ENCODE results near the gene OR6Y1. TPM values are rescaled to one million over a fixed set of nuclear protein-coding genes. Genes with fewer than 3 reads are reported as not detected.

The OR6Y1 gene
- total RNA-seq: not detected

DNA sequence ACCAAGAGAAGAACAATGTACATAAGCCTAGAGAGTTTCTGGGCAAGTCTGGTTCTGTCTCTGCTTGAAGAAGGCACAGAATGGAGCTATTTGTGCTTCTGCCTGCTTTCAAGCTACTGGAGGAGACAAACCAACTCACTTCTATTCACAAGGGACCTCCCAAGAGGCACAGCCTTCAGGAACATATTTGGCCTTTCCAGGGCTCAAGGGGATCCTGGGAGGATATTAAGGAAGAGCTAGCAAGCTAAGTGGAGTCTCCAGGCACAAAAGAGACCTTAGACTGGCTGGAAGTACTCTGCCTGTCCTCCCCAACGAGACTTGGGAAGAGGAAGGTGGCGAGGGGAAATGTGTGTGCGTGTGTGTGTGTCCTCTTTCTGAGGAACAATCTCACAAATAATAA is at the start of gene OR6Y1:
OR6Y1 (minus strand) TSS at position 54 of the 400 bp plus-strand sequence. CDS start 6,300 bp downstream, outside the sequence.
- no peak within 1 kb of the TSS for H3K9ac ChIP-seq (ENCODE audit: low read depth in 1 of 3, low read length in 3 of 3)
- H3K4me1 ChIP-seq (ENCODE audit: control insufficient read depth in 3 of 3, insufficient read depth in 3 of 3, low read length in 3 of 3): no peaks in the 10 kb centered on the region
- H3K36me3 ChIP-seq (ENCODE audit: control insufficient read depth in 3 of 3, insufficient read depth in 3 of 3, low read length in 3 of 3): no peaks in the 10 kb centered on the region
- no peaks in the 10 kb centered on the region for H3K27me3 ChIP-seq (ENCODE audit: control insufficient read depth in 3 of 3, insufficient read depth in 3 of 3, low read length in 3 of 3)
- H3K4me3 ChIP-seq (ENCODE audit: low read length in 3 of 3): no peak within 1 kb of the TSS
- H3K27ac ChIP-seq (ENCODE audit: low read depth, low read length): no peak within 1 kb of the TSS
- H3K9me3 ChIP-seq (ENCODE audit: control insufficient read depth in 3 of 3, low read length in 3 of 3): no peaks in the 10 kb centered on the region

GRCh38 chr1:158600735-158601134 is 46.5 kb upstream of the OR6Y1 start:
- Histone ChIP-seq H3K9me3 (ENCODE audit: control insufficient read depth in 3 of 3, low read length in 3 of 3) (peaks cover 0 to 7% (median 4%) of the 10 kb centered on the region in 3 donors), H3K4me3 (ENCODE audit: low read length in 3 of 3) (no peak overlapping the region), H3K4me1 (ENCODE audit: control insufficient read depth in 3 of 3, insufficient read depth in 3 of 3, low read length in 3 of 3) (no peaks in the 10 kb centered on the region), H3K27me3 (ENCODE audit: control insufficient read depth in 3 of 3, insufficient read depth in 3 of 3, low read length in 3 of 3) (no peaks in the 10 kb centered on the region), H3K36me3 (ENCODE audit: control insufficient read depth in 3 of 3, insufficient read depth in 3 of 3, low read length in 3 of 3) (no peaks in the 10 kb centered on the region), H3K27ac (ENCODE audit: low read depth, low read length) (no peak overlapping the region), H3K9ac (ENCODE audit: low read depth in 1 of 3, low read length in 3 of 3) (no peak overlapping the region)

DNA sequence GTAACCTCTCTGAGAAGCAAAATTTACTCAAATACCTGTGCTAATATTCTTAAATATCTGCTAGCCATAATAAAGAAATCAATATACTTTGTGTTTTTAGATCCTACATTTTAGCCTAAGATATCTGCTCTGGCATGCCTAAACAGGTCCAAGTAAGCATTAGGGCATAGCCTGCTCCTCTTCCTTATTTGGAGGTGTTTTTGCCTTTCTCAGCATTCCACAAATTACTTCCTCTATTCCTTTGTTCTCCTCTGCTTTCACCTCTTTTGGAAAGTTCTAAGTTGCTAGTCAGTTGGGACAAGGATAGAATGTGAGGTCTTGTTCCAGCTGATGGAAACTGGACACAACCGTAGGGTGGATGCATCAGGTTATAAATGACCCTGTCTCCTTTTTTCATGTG is 32.7 kb upstream of the OR6Y1 start:
- Histone ChIP-seq H3K27ac (ENCODE audit: low read depth, low read length) (no peak overlapping the region), H3K9me3 (ENCODE audit: control insufficient read depth in 3 of 3, low read length in 3 of 3) (peaks cover 0 to 4% (median 3%) of the 10 kb centered on the region in 3 donors), H3K4me1 (ENCODE audit: control insufficient read depth in 3 of 3, insufficient read depth in 3 of 3, low read length in 3 of 3) (no peaks in the 10 kb centered on the region), H3K36me3 (ENCODE audit: control insufficient read depth in 3 of 3, insufficient read depth in 3 of 3, low read length in 3 of 3) (no peaks in the 10 kb centered on the region), H3K4me3 (ENCODE audit: low read length in 3 of 3) (no peak overlapping the region), H3K27me3 (ENCODE audit: control insufficient read depth in 3 of 3, insufficient read depth in 3 of 3, low read length in 3 of 3) (no peaks in the 10 kb centered on the region), H3K9ac (ENCODE audit: low read depth in 1 of 3, low read length in 3 of 3) (no peak overlapping the region)

GRCh38 chr1:158583962-158584361 is 29.8 kb upstream of the OR6Y1 start:
- Histone ChIP-seq H3K27me3 (ENCODE audit: control insufficient read depth in 3 of 3, insufficient read depth in 3 of 3, low read length in 3 of 3) (no peaks in the 10 kb centered on the region), H3K9me3 (ENCODE audit: control insufficient read depth in 3 of 3, low read length in 3 of 3) (peaks cover 0 to 3% (median 3%) of the 10 kb centered on the region in 3 donors), H3K4me1 (ENCODE audit: control insufficient read depth in 3 of 3, insufficient read depth in 3 of 3, low read length in 3 of 3) (no peaks in the 10 kb centered on the region), H3K9ac (ENCODE audit: low read depth in 1 of 3, low read length in 3 of 3) (no peak overlapping the region), H3K27ac (ENCODE audit: low read depth, low read length) (no peak overlapping the region), H3K36me3 (ENCODE audit: control insufficient read depth in 3 of 3, insufficient read depth in 3 of 3, low read length in 3 of 3) (no peaks in the 10 kb centered on the region), H3K4me3 (ENCODE audit: low read length in 3 of 3) (no peak overlapping the region)

DNA sequence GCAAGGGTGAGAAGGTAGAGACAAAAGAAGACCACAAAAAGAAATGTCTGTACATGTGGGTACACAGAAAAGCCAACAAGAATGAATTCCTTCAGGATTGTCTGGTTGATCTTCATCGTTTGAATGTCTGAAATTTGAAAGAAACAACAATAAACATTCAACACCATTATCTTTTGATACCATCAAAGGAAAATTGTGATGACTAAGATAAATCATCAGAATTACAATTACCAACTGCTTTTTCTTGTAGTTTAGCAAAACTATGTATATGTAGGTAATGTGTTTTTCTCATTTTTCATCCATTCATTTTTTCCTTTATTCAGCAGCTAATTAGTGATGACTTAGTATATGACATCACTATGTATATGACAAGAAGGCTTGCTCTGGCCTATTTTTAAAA is 25.5 kb upstream of the OR6Y1 start, which contains the start of gene OR10X1:
OR10X1 (minus strand) TSS at position 167 of the 400 bp plus-strand sequence; CDS start at position 167, 0 bp downstream.
- H3K27me3 ChIP-seq (ENCODE audit: control insufficient read depth in 3 of 3, insufficient read depth in 3 of 3, low read length in 3 of 3): no peaks in the 10 kb centered on the region
- no peak within 1 kb of the TSS for H3K4me3 ChIP-seq (ENCODE audit: low read length in 3 of 3)
- no peaks in the 10 kb centered on the region for H3K9me3 ChIP-seq (ENCODE audit: control insufficient read depth in 3 of 3, low read length in 3 of 3)
- no peak within 1 kb of the TSS for H3K27ac ChIP-seq (ENCODE audit: low read depth, low read length)
- no peak within 1 kb of the TSS for H3K9ac ChIP-seq (ENCODE audit: low read depth in 1 of 3, low read length in 3 of 3)
- H3K36me3 ChIP-seq (ENCODE audit: control insufficient read depth in 3 of 3, insufficient read depth in 3 of 3, low read length in 3 of 3): no peaks in the 10 kb centered on the region
- no peaks in the 10 kb centered on the region for H3K4me1 ChIP-seq (ENCODE audit: control insufficient read depth in 3 of 3, insufficient read depth in 3 of 3, low read length in 3 of 3)

- no peaks in the 10 kb centered on the region for H3K9me3 ChIP-seq (ENCODE audit: control insufficient read depth in 3 of 3, low read length in 3 of 3)
- H3K4me1 ChIP-seq (ENCODE audit: control insufficient read depth in 3 of 3, insufficient read depth in 3 of 3, low read length in 3 of 3): no peaks in the 10 kb centered on the region
- no peak overlapping the region for H3K4me3 ChIP-seq (ENCODE audit: low read length in 3 of 3)
These were observed 23.4 kb upstream of the OR6Y1 start for GRCh38 chr1:158577561-158577960.

GRCh38 chr1:158572226-158572625 is 18.0 kb upstream of the OR6Y1 start:
- H3K9ac ChIP-seq (ENCODE audit: low read depth in 1 of 3, low read length in 3 of 3): no peak overlapping the region

More at GRCh38 chr1:158577561-158577960, 23.4 kb upstream of the OR6Y1 start:
- no peaks in the 10 kb centered on the region for H3K36me3 ChIP-seq (ENCODE audit: control insufficient read depth in 3 of 3, insufficient read depth in 3 of 3, low read length in 3 of 3)
- no peak overlapping the region for H3K27ac ChIP-seq (ENCODE audit: low read depth, low read length)
- no peak overlapping the region for H3K9ac ChIP-seq (ENCODE audit: low read depth in 1 of 3, low read length in 3 of 3)
- no peaks in the 10 kb centered on the region for H3K27me3 ChIP-seq (ENCODE audit: control insufficient read depth in 3 of 3, insufficient read depth in 3 of 3, low read length in 3 of 3)

GRCh38 chr1:158570480-158570879 is 16.3 kb upstream of the OR6Y1 start, which contains the start of gene OR6P1:
TSS of gene OR6P1 (minus strand) at chr1:158570580. CDS start at chr1:158563604, 6,976 bp downstream.
- Histone ChIP-seq H3K9me3 (ENCODE audit: control insufficient read depth in 3 of 3, low read length in 3 of 3) (no peaks in the 10 kb centered on the region), H3K36me3 (ENCODE audit: control insufficient read depth in 3 of 3, insufficient read depth in 3 of 3, low read length in 3 of 3) (no peaks in the 10 kb centered on the region), H3K4me3 (ENCODE audit: low read length in 3 of 3) (no peak within 1 kb of the TSS), H3K9ac (ENCODE audit: low read depth in 1 of 3, low read length in 3 of 3) (no peak within 1 kb of the TSS), H3K27me3 (ENCODE audit: control insufficient read depth in 3 of 3, insufficient read depth in 3 of 3, low read length in 3 of 3) (no peaks in the 10 kb centered on the region), H3K4me1 (ENCODE audit: control insufficient read depth in 3 of 3, insufficient read depth in 3 of 3, low read length in 3 of 3) (no peaks in the 10 kb centered on the region), H3K27ac (ENCODE audit: low read depth, low read length) (no peak within 1 kb of the TSS)

More at GRCh38 chr1:158572226-158572625, 18.0 kb upstream of the OR6Y1 start:
- Histone ChIP-seq H3K27ac (ENCODE audit: low read depth, low read length) (no peak overlapping the region), H3K36me3 (ENCODE audit: control insufficient read depth in 3 of 3, insufficient read depth in 3 of 3, low read length in 3 of 3) (no peaks in the 10 kb centered on the region), H3K4me1 (ENCODE audit: control insufficient read depth in 3 of 3, insufficient read depth in 3 of 3, low read length in 3 of 3) (no peaks in the 10 kb centered on the region), H3K9me3 (ENCODE audit: control insufficient read depth in 3 of 3, low read length in 3 of 3) (no peaks in the 10 kb centered on the region), H3K4me3 (ENCODE audit: low read length in 3 of 3) (no peak overlapping the region), H3K27me3 (ENCODE audit: control insufficient read depth in 3 of 3, insufficient read depth in 3 of 3, low read length in 3 of 3) (no peaks in the 10 kb centered on the region)

GRCh38 chr1:158564608-158565007 is 10.4 kb upstream of the OR6Y1 start:
- Histone ChIP-seq H3K27ac (ENCODE audit: low read depth, low read length) (no peak overlapping the region), H3K9me3 (ENCODE audit: control insufficient read depth in 3 of 3, low read length in 3 of 3) (no peaks in the 10 kb centered on the region), H3K36me3 (ENCODE audit: control insufficient read depth in 3 of 3, insufficient read depth in 3 of 3, low read length in 3 of 3) (no peaks in the 10 kb centered on the region), H3K27me3 (ENCODE audit: control insufficient read depth in 3 of 3, insufficient read depth in 3 of 3, low read length in 3 of 3) (no peaks in the 10 kb centered on the region), H3K4me3 (ENCODE audit: low read length in 3 of 3) (no peak overlapping the region), H3K9ac (ENCODE audit: low read depth in 1 of 3, low read length in 3 of 3) (no peak overlapping the region), H3K4me1 (ENCODE audit: control insufficient read depth in 3 of 3, insufficient read depth in 3 of 3, low read length in 3 of 3) (no peaks in the 10 kb centered on the region)

GRCh38 chr1:158563853-158564252 is 9.6 kb upstream of the OR6Y1 start:
- no peaks in the 10 kb centered on the region for H3K27me3 ChIP-seq (ENCODE audit: control insufficient read depth in 3 of 3, insufficient read depth in 3 of 3, low read length in 3 of 3)
- no peak overlapping the region for H3K9ac ChIP-seq (ENCODE audit: low read depth in 1 of 3, low read length in 3 of 3)
- no peak overlapping the region for H3K4me3 ChIP-seq (ENCODE audit: low read length in 3 of 3)
- H3K36me3 ChIP-seq (ENCODE audit: control insufficient read depth in 3 of 3, insufficient read depth in 3 of 3, low read length in 3 of 3): no peaks in the 10 kb centered on the region
- H3K27ac ChIP-seq (ENCODE audit: low read depth, low read length): no peak overlapping the region
- no peaks in the 10 kb centered on the region for H3K4me1 ChIP-seq (ENCODE audit: control insufficient read depth in 3 of 3, insufficient read depth in 3 of 3, low read length in 3 of 3)
- no peaks in the 10 kb centered on the region for H3K9me3 ChIP-seq (ENCODE audit: control insufficient read depth in 3 of 3, low read length in 3 of 3)
